Measurements from ENCODE around the gene PLCG2. TPM values are rescaled to one million over a fixed set of nuclear protein-coding genes. Genes with fewer than 3 reads are reported as not detected.

Gene PLCG2
- total RNA-seq, 1 experiment from 2014 or later, result 6.0 TPM

DNA sequence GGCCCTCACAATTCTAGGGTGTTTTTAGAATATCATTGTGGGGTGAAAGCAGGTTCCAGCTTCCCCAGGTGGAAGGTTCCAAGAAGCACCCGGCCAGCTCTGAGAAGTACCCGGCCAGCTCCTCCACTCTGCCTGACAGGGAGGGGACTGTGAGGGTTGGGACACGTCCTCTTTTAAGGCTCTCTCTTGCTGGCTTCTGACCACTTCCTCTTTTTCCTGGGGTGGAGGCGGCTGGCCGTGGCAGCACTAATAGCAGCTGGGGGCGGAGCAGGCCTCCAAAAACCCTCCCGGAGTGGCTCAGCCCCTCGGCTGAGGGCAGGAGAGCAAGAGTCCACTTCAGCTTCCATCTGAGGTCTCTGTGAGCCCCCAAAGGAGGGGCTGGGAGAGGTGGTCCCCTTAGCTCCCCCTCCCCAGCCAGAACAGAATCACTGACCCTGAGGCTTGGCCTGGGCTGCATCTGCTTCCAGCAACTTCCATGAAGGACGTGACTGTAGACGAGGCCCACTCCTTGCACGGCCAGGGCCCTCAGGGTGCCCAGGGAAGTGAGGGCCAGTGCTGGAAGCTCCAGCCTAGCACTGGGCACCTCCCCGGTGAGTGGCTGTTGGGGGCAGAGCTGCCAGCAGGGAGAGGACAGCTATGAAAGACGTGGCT is 26.7 kb upstream of the PLCG2 start:
- no peaks in the 10 kb centered on the region for H3K9me3 ChIP-seq (ENCODE audit: control insufficient read depth, low read depth, low read length)
- no peak overlapping the region for H4K5ac ChIP-seq (ENCODE audit: insufficient read length, low read depth, low read length)
- H3K4me3 Mint-ChIP-seq, result no peak overlapping the region
- H2AK5ac ChIP-seq (ENCODE audit: insufficient read length, low read length), result no peak overlapping the region
- no peaks in the 10 kb centered on the region for H3K36me3 Mint-ChIP-seq (ENCODE audit: insufficient read depth in 1 of 3, low read depth in 3 of 3)
- H3K18ac ChIP-seq (ENCODE audit: insufficient read length, low read depth, low read length), result no peak overlapping the region
- H2BK20ac ChIP-seq (ENCODE audit: low read depth, low read length, poor library complexity, severe bottlenecking), result no peak overlapping the region
- no peak overlapping the region for H2BK120ac ChIP-seq (ENCODE audit: low read depth, low read length, poor library complexity, severe bottlenecking)
- no peak for DNase-seq
- no peak overlapping the region for H2BK12ac ChIP-seq (ENCODE audit: insufficient read length, low read depth, low read length)
- peaks cover 5% of the 10 kb centered on the region for H4K20me1 ChIP-seq (ENCODE audit: control insufficient read depth, insufficient read depth, insufficient read length)
- H3K4ac ChIP-seq (ENCODE audit: low read depth, low read length), result no peak overlapping the region
- TF ChIP-seq, protein P1, sequence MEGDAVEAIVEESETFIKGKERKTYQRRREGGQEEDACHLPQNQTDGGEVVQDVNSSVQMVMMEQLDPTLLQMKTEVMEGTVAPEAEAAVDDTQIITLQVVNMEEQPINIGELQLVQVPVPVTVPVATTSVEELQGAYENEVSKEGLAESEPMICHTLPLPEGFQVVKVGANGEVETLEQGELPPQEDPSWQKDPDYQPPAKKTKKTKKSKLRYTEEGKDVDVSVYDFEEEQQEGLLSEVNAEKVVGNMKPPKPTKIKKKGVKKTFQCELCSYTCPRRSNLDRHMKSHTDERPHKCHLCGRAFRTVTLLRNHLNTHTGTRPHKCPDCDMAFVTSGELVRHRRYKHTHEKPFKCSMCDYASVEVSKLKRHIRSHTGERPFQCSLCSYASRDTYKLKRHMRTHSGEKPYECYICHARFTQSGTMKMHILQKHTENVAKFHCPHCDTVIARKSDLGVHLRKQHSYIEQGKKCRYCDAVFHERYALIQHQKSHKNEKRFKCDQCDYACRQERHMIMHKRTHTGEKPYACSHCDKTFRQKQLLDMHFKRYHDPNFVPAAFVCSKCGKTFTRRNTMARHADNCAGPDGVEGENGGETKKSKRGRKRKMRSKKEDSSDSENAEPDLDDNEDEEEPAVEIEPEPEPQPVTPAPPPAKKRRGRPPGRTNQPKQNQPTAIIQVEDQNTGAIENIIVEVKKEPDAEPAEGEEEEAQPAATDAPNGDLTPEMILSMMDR (conservative IDR thresholded peaks at IDR 0.05), result no peak
- H3K4me1 Mint-ChIP-seq, result peaks cover 8% of the 10 kb centered on the region in 2 experiments
- peak overlapping the region; percentile 2; the same call in 1 of the 2 replicates for H3K14ac ChIP-seq (ENCODE audit: insufficient read depth, low read length)
- H3K27me3 ChIP-seq (ENCODE audit: insufficient read depth, low read length), result no peaks in the 10 kb centered on the region
- no peak overlapping the region for H3K56ac ChIP-seq (ENCODE audit: insufficient read length, low read depth, low read length)
- H3K27me3 Mint-ChIP-seq (ENCODE audit: low read depth), result no peaks in the 10 kb centered on the region; the same call in 1 of the 2 replicates
- no peak overlapping the region for H3T11ph ChIP-seq (ENCODE audit: low read length)
- H3K9ac ChIP-seq (ENCODE audit: extremely low read depth, insufficient read length, low read length), result no peak overlapping the region
- no peak overlapping the region for H3K27ac ChIP-seq (ENCODE audit: insufficient read length, low read depth, low read length)
- no peak overlapping the region for H2BK5ac ChIP-seq (ENCODE audit: insufficient read length, low read length)
- no peak overlapping the region for H3K4me2 ChIP-seq (ENCODE audit: insufficient read depth, insufficient read length, low read length)
- no peak overlapping the region for H2BK15ac ChIP-seq (ENCODE audit: low read depth, low read length)
- no peak overlapping the region for H3K27ac Mint-ChIP-seq
- no peak overlapping the region for H2AFZ ChIP-seq (ENCODE audit: low read length)
- no peak overlapping the region for H4K91ac ChIP-seq (ENCODE audit: insufficient read length, low read depth, low read length)
- H3K9me3 Mint-ChIP-seq, result no peaks in the 10 kb centered on the region
- H3K79me1 ChIP-seq (ENCODE audit: insufficient read depth, low read depth, low read length, poor library complexity, severe bottlenecking), result no peaks in the 10 kb centered on the region
- no peaks in the 10 kb centered on the region for H3K23me2 ChIP-seq (ENCODE audit: insufficient read length, low read depth, low read length, poor library complexity, severe bottlenecking)
- no CpG with 5 or more reads among the region's 13 CpGs for WGBS (ENCODE audit: extremely low coverage, insufficient read length, low lambda C conversion rate)
- H3K79me2 ChIP-seq (ENCODE audit: insufficient read depth, low read length), result peaks cover 3% of the 10 kb centered on the region; the same call in 1 of the 2 replicates
- H3K23ac ChIP-seq (ENCODE audit: insufficient read length, low read depth, low read length), result no peak overlapping the region
- no peaks in the 10 kb centered on the region for H3K4me1 ChIP-seq (ENCODE audit: insufficient read depth, low read length)
- H4K8ac ChIP-seq (replicated peaks; ENCODE audit: insufficient read length, low read depth, low read length), result no peak overlapping the region
